ENCODE measurements around the gene SLC8A3. TPM values are rescaled to one million over a fixed set of nuclear protein-coding genes. Genes with fewer than 3 reads are reported as not detected.

The SLC8A3 gene
- polyA plus RNA-seq, 3 donors = 0.01 TPM; not detected in 2

DNA sequence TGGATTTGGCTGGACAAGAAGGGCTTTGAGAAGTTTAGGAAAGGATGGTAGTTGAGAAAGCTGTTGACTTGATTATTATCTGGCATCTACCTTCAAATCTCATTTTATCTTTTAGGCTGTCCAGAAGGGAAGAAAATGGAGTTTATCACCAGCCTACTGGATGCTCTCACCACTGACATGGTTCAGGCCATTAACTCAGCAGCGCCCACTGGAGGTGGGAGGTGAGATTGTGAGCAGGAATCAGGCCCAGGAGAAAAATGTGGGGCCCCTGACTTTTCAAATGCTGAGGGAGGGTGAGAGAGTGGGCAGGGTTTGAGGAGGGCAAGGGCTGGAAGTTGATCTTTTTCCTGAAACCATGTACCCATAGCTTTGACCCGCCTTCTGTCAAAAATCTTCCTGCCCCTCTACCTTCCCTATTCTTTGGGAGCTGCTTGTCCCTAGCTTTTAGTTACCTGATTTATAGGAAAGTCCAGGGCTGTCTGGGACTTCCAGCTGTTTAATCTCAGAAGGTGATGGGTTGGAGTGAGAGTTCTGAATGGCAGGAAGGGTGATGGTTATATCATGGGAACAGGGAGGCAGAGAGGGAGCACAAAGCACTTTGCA is 175.4 kb downstream of the SLC8A3 start:
- Mint-ChIP-seq H3K4me3 (no peak overlapping the region), H3K36me3 (no peaks in the 10 kb centered on the region), H3K27ac (no peak overlapping the region), H3K4me1 (peaks cover 15% of the 10 kb centered on the region), H3K9me3 (no peaks in the 10 kb centered on the region), H3K27me3 (ENCODE audit: low read depth in 3 of 3) (peaks cover 0 to 2% (median 0%) of the 10 kb centered on the region in 3 donors)
- no peak overlapping the region for H3K9ac ChIP-seq (ENCODE audit: insufficient read depth, low read length, poor library complexity, severe bottlenecking)
- H3K36me3 ChIP-seq (replicated peaks in 1 of 2; ENCODE audit: control insufficient read depth in 1 of 2, insufficient read depth in 2 of 2, low read length in 2 of 2) = no peaks in the 10 kb centered on the region
- no CpG with 5 or more reads among the region's 2 CpGs for WGBS (ENCODE audit: insufficient coverage)
- H3K4me2 ChIP-seq (replicated peaks; ENCODE audit: extremely low read depth, low read length, poor library complexity, severe bottlenecking) = no peak overlapping the region
- no peak overlapping the region for H3K4me3 ChIP-seq (replicated peaks in 1 of 3; ENCODE audit: low read depth in 2 of 3, low read length in 3 of 3)
- H3K9me3 ChIP-seq (replicated peaks in 1 of 2; ENCODE audit: control insufficient read depth in 1 of 2, insufficient read depth in 1 of 2, low read length in 2 of 2) = no peaks in the 10 kb centered on the region
- H3K27ac ChIP-seq (ENCODE audit: low read depth in 1 of 2, low read length in 2 of 2) = no peak overlapping the region
- no peaks in the 10 kb centered on the region for H3K27me3 ChIP-seq (ENCODE audit: control insufficient read depth in 2 of 2, insufficient read depth in 2 of 2, low read length in 2 of 2)
- H3K79me2 ChIP-seq (ENCODE audit: insufficient read depth, low read length) = no peaks in the 10 kb centered on the region
- H4K20me1 ChIP-seq (ENCODE audit: insufficient read depth, low read length) = no peaks in the 10 kb centered on the region
- DNase-seq = peak in 1 of 3 donors; percentile 3
- H2AFZ ChIP-seq (ENCODE audit: insufficient read depth, low read depth, low read length, poor library complexity, severe bottlenecking) = no peak overlapping the region
- peaks cover 2 to 5% of the 10 kb centered on the region in 2 donors for H3K4me1 ChIP-seq (ENCODE audit: control insufficient read depth in 1 of 2, insufficient read depth in 2 of 2, low read length in 2 of 2)
- TF ChIP-seq, protein P1, sequence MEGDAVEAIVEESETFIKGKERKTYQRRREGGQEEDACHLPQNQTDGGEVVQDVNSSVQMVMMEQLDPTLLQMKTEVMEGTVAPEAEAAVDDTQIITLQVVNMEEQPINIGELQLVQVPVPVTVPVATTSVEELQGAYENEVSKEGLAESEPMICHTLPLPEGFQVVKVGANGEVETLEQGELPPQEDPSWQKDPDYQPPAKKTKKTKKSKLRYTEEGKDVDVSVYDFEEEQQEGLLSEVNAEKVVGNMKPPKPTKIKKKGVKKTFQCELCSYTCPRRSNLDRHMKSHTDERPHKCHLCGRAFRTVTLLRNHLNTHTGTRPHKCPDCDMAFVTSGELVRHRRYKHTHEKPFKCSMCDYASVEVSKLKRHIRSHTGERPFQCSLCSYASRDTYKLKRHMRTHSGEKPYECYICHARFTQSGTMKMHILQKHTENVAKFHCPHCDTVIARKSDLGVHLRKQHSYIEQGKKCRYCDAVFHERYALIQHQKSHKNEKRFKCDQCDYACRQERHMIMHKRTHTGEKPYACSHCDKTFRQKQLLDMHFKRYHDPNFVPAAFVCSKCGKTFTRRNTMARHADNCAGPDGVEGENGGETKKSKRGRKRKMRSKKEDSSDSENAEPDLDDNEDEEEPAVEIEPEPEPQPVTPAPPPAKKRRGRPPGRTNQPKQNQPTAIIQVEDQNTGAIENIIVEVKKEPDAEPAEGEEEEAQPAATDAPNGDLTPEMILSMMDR (IDR thresholded peaks at IDR 0.05) = peak; percentile 73
- intact Hi-C loops (cut with micrococcal nuclease) = no loop called here

DNA sequence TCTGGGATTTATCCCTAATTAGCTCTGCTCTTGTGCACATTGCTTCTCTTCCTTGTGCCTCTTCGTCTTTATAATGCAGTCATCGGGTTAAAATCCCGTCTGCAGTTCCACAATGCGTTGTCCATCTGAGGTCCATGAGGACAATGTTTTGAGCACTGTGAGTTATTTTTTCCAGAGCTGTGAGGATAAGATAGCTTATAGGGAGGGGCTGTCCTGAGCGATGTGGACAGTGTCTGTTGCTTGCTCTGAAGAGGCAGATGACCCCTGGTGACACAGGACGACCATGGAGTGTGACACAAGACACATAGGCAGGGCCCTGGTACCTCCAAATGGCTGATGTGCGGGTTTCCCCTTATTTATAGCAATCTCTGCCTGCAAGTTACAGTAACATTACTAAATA is 177.0 kb downstream of the SLC8A3 start:
- TF ChIP-seq, protein P1 (IDR thresholded peaks at IDR 0.05) = no peak
- Histone ChIP-seq H3K36me3 (replicated peaks in 1 of 2; ENCODE audit: control insufficient read depth in 1 of 2, insufficient read depth in 2 of 2, low read length in 2 of 2) (no peaks in the 10 kb centered on the region), H3K4me1 (ENCODE audit: control insufficient read depth in 1 of 2, insufficient read depth in 2 of 2, low read length in 2 of 2) (no peaks in the 10 kb centered on the region), H2AFZ (ENCODE audit: insufficient read depth, low read depth, low read length, poor library complexity, severe bottlenecking) (no peak overlapping the region), H3K27me3 (ENCODE audit: control insufficient read depth in 2 of 2, insufficient read depth in 2 of 2, low read length in 2 of 2) (no peaks in the 10 kb centered on the region), H3K9ac (ENCODE audit: insufficient read depth, low read length, poor library complexity, severe bottlenecking) (no peak overlapping the region), H3K79me2 (ENCODE audit: insufficient read depth, low read length) (no peaks in the 10 kb centered on the region), H3K9me3 (replicated peaks in 1 of 2; ENCODE audit: control insufficient read depth in 1 of 2, insufficient read depth in 1 of 2, low read length in 2 of 2) (no peaks in the 10 kb centered on the region), H4K20me1 (ENCODE audit: insufficient read depth, low read length) (no peaks in the 10 kb centered on the region), H3K4me3 (replicated peaks in 1 of 3; ENCODE audit: low read depth in 2 of 3, low read length in 3 of 3) (no peak overlapping the region), H3K27ac (ENCODE audit: low read depth in 1 of 2, low read length in 2 of 2) (no peak overlapping the region), H3K4me2 (replicated peaks; ENCODE audit: extremely low read depth, low read length, poor library complexity, severe bottlenecking) (no peak overlapping the region)
- no peak overlapping the region for H3K27ac Mint-ChIP-seq
- peaks cover 0 to 2% (median 0%) of the 10 kb centered on the region in 3 donors for H3K27me3 Mint-ChIP-seq (ENCODE audit: low read depth in 3 of 3)
- no peaks in the 10 kb centered on the region for H3K36me3 Mint-ChIP-seq
- H3K4me1 Mint-ChIP-seq = peaks cover 9% of the 10 kb centered on the region
- intact Hi-C loops (cut with micrococcal nuclease) = no loop called here
- DNase-seq = no peak
- H3K9me3 Mint-ChIP-seq = no peaks in the 10 kb centered on the region
- H3K4me3 Mint-ChIP-seq = no peak overlapping the region
- WGBS (ENCODE audit: insufficient coverage) = 96% methylated on average over 6 of the region's 7 CpGs

Data from CD14-positive monocyte (primary cell).